WI38 (cell line): ENCODE results near the gene VPS39.

ENCODE experiments used
- H3K4me3 ChIP-seq: 2 replicates; pipeline ENCODE4 v1.5.1; 2011; ENCODE audit warnings: low read depth, mild to moderate bottlenecking, control low read depth, low read length
- CTCF ChIP-seq: IDR thresholded peaks from 2 replicates; pipeline ENCODE4 v1.5.1; 2012; ENCODE audit warnings: low read depth, mild to moderate bottlenecking, control low read depth, low read length

The VPS39 gene

GRCh38 chr15:42123546-42123945 lies 84.6 kb downstream of the VPS39 start:
- no peak for TF ChIP-seq CTCF
- no peak overlapping the region for H3K4me3 ChIP-seq

- no peak for TF ChIP-seq CTCF
- H3K4me3 ChIP-seq: no peak overlapping the region
Observed at GRCh38 chr15:42121682-42122081, 86.4 kb downstream of the VPS39 start.

GRCh38 chr15:42121021-42121420 lies 87.1 kb downstream of the VPS39 start:
- TF ChIP-seq CTCF: no peak
- H3K4me3 ChIP-seq: no peak overlapping the region

- no peak for TF ChIP-seq CTCF
- H3K4me3 ChIP-seq: no peak overlapping the region
Observed at GRCh38 chr15:42120285-42120684, 87.8 kb downstream of the VPS39 start.

GRCh38 chr15:42119446-42119760 lies 88.7 kb downstream of the VPS39 start:
- TF ChIP-seq CTCF: no peak
- no peak overlapping the region for H3K4me3 ChIP-seq

- TF ChIP-seq CTCF: no peak
- no peak overlapping the region for H3K4me3 ChIP-seq
Observed at GRCh38 chr15:42118650-42119445, 89.3 kb downstream of the VPS39 start.

GRCh38 chr15:42111924-42112323 lies 96.2 kb downstream of the VPS39 start:
- TF ChIP-seq CTCF: no peak

More at GRCh38 chr15:42111924-42112323, 96.2 kb downstream of the VPS39 start:
- H3K4me3 ChIP-seq: no peak overlapping the region
